HG02981 (cell line): ENCODE data around the gene ADGRD2.

Experiments
- ATAC-seq: cut with Tn5 transposase; IDR thresholded peaks from one replicate; pipeline ENCODE4 v1.9.1; 2021; ENCODE audit warnings: mild to moderate bottlenecking, moderate library complexity; ENCODE audit not compliant: unreplicated experiment

Gene ADGRD2

DNA sequence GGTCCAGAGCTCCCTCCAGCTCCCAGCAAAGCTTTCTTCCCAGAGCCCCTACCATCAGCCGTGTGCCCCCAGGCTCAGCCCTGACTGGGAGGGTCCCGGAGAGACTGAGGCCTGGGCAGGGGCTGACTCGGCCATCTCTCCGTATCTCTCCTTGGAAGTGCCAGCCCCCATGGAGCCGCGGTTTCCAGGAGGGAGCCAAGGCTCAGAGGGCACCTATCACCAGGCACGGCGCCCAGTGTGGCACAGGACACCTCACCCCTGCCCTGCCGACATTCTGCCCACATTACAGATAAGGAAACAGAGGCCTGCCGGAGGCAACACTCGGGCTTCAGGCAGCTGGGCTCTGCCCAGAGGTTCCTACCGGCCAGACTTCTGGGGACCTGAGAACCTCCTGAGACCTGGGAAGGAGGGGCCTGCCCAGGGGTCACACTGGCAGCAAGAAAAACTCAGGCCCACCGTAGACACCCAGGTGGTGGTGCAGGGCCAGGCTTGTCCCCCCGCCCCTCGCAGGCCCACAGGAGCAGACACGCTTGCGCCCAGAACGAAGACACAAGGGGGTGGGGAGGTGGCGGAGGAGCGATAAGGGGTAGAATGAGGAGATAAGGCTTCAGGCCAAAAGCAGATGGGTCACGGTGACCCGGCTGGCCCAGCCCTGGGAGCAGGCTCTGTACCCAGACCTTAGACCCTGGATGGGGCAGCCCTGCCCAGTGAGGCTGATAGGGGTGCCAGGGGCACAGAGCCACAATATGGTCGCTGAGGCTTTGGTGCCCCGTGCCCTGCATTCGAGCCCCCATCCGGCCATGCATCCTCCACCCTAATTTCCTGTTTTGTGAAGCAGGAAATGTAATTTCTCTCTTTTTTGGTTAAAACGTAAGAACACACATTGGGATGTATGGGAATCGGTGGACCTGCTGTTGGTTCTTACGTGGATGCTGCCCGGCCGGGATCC is 45.1 kb downstream of the ADGRD2 start:
- no peak for ATAC-seq

- ATAC-seq = no peak
Observed at GRCh38 chr9:124496075-124496449, 45.8 kb downstream of the ADGRD2 start.

DNA sequence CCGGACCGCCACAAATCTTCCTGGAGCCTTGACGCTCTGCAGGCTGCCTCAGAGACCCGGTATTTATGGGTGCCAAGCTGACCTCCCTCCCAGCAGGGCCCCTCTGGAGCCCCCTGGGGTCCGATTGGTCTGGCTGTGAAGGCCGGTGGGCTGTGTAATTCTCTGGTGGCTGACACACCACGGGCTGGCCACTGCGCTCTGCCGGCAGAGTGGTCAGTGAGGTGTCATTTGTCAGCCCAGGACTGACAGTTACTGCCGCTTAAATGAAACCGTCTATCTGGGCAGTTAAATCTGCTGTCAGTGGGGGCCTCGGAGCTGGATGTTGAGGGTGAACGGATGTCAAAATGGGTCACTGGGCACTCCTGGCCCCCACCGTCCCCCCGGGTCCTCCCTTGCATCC is 46.2 kb downstream of the ADGRD2 start:
- ATAC-seq = no peak

- ATAC-seq = no peak
Observed at GRCh38 chr9:124497441-124497840, 47.2 kb downstream of the ADGRD2 start.

DNA sequence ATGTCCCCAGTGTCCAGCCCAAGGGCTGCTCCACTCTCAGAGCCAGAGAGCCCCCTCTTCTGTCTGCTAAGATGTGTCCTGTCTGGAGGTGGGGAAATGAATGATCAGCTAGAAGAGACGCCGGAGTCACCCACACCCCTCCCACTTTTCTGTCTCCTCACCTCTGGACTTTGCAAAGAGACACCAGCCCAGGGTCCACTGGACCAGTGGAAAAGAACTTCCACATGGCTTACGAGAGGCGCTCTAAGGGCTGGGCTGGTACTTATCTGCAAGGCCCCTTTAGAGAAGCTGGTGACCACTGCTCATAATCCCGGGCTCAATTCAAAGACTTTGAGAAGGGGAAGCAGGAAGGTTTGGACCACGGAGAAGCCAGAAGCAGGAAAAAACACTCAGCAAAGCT is 47.8 kb downstream of the ADGRD2 start:
- ATAC-seq = no peak

GRCh38 chr9:124498499-124499146 is 48.4 kb downstream of the ADGRD2 start:
- no peak for ATAC-seq

GRCh38 chr9:124499216-124499615 is 49.0 kb downstream of the ADGRD2 start:
- no peak for ATAC-seq

- ATAC-seq = no peak
Observed at GRCh38 chr9:124500028-124500795, 50.0 kb downstream of the ADGRD2 start.

- ATAC-seq = no peak
Observed at GRCh38 chr9:124500796-124501611, 50.8 kb downstream of the ADGRD2 start.

GRCh38 chr9:124501771-124502320 is 51.6 kb downstream of the ADGRD2 start:
- ATAC-seq = no peak

DNA sequence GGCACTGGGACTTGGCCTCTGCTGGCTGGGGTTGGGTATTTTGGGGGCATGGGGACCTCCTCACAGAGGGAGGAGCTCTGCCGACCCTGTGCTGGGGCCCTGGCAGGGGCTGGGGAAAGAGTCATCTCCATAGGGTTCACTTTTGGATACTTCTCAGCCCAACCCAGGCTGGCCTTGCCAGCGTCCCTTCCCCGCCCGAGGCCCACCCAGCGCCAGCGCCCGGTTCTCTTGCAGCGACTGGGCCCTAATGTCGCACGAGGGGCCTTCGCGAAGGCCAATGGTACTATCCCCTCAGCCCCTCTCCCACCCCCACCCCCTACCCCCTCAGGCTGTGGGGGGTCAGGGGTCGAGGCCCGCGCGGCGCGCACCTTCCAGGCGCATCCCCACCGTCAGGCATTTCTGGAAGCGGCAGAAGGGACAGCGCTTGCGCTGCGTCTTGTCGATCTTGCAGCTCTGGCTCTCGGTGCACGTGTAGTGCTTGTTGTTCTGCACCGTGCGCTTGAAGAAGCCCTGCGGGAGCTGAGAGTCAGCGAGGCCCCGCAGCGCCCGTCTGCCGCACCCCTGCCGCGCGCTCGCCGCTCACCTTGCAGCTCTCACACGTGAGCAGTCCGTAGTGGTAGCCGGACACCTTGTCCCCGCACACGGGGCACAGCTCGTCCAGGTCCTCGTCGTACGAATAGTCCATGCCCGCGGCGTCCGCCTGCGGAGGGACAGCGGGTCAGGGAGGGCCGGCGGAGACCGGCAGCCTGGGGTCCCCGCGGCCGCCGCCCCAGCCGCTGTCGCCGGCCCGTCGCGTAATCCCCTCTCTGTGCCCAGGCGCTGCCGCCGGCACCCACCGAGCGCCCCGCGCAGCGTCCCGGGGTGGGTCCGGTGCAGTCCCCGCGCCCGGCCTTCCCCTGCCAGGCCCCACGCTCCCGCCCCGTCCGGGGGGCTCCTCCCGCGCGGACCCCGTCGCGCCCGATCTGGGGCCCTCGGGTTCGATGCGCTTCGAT is 52.8 kb downstream of the ADGRD2 start:
- ATAC-seq = no peak

DNA sequence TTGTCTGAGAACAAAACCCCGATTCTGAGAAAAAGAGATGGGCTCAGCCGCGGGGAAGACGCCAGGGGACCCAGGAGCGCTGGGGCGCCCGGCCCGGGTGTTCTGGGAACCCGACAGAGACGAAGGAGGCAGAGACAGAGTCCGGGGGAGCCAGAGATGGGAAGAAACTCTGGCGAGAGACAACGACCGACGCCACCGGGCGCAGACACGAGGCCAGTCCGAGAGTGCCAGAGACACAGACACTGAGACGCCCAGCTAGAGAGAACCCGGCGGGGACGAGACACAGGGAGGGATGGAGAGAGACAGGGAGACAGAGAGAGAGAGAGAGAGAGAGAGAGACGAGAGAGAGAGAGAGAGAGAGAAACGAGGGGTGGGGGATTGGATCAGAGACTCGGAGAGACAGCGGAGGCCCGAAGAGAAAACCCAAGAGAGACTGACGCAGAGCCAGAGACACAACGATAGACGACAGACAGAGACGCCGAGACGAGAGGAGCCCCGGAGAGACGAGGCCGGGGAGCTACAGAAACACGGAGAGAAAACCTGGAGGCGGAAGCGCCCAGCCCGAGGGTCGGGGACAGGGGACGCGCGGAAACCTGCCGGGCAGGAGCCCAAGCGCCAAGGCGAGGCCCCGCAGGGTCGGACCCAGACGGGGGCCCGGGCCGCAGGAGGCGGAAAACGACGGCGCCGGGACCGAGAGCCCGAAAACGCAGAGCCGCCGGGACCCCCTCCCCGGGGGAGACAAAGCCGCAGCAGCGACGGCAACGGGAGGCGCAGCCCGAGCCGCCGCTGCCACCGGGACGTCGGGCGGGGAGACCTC is 53.7 kb downstream of the ADGRD2 start:
- no peak for ATAC-seq

DNA sequence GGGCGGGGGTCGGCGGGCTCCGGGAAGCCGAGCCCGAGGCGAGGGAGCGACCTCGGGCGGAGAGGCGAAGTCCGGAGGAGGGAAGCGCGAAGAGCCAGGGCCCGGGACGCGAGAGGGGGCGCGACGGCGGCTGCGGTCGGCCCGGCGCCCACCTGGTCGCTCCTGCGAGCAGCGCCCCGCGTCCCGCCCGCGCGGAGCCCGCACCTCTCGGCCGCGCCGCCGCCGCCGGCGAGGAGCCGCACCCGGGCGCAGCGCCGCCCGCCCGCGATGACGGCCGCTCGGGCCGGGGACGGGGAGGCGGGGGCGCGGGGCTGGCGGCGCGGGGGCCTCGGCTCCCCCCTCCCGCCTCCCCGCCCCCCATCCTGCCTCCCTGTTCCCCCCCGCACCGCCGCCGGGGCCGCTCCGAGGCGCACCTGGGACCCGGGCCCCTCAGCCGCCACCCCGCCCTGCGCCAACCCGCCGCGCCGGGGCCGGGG is 54.3 kb downstream of the ADGRD2 start:
- no peak for ATAC-seq

DNA sequence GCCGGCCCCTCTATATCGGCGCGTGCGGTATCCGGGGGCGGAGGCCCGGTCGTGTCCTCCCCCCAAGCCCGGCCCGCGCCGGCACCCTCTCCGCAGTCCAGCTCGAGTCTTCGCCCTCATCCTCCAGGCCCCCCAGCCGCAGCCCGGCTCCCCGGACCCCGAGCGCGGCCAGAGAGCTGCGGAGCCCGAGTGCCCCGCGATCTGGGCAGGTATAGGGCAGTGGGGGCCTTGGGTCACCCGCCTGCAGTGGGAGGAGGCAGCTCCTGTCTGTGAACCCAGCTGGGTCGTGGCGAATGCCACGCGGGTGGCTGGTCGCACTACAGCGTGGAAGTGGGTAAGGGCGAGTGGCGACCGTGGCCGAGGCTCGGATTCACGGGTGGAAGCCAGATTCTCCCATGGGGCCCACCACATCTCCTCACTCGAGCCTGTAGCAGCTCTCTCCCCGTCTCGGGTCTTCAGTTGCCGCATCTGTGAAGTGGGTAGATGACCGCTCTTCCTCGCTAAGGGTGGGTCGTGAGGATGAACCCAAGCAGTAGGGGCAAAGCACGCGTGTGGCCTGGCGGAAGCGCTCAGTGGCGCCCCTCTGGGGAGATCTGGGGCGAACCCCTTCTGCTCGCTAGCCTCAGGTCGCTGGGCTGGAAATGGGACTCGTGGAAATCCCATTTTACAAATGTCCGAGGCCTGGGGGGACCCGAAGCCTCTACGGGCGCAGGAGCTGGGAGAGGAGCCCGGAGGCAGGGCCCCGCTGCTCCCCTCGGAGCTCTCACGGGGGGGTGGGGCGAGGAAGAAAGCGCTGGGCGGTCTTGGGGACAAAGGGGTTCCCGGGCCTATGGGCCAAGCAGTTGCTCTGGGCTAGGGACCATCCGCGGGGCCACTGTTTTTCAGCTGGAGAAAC is 55.0 kb downstream of the ADGRD2 start:
- no peak for ATAC-seq

DNA sequence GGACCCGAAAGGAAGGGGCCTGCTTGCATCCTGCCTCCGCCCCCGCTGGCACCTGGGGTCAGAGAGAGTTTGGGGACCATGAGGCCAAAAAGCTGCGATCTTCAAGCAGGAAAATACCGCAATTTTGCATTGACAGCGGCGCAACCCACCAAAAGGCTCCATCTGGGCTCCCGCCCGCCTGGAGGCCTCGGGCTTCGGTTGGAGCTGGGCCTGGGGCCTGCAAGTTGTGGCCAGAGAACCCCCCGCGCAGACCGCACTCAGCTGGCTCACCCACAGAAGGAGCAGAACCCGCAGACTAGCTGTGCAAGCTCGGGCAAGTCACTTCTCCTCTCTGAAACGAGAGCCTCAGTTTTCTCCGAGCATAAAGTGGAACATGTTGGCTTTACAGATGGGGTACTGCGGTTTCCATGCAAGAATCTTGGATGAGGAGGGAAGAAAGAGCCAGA is 55.7 kb downstream of the ADGRD2 start:
- no peak for ATAC-seq

DNA sequence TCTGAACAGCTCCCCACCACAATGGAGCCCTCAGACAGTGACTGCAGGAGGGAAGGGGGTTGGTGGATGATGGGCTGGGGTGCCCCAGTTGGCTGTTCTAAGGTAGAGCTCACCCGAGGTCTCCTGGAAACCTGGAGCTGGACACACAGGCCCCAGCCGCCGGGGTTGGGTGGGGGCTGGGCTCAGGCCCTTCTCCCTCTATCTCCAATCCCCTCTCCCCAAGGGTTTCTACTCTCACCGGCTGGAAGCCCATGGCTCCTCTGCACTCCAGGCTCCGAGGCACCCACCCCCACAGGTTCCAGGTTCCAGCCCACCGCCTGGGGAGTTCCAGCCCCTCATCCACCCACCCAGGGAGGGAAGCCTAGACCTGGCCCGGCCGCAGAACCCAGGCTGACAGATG is 56.2 kb downstream of the ADGRD2 start:
- ATAC-seq = no peak
